Endothelial cell of umbilical vein (primary cell): Measurements from ENCODE around the gene OR11H7.

Experiments used
- CTCF ChIP-seq, 2 donors: IDR thresholded peaks; 1 replicate in 1 of 2; 2 replicates in 1 of 2; pipeline ENCODE4 v1.5.1; 2011; ENCODE audit warnings: low read length in 2 of 2, mild to moderate bottlenecking in 2 of 2, moderate library complexity in 2 of 2, control low read depth in 1 of 2, inconsistent platforms in 1 of 2, low read depth in 1 of 2; ENCODE audit not compliant: insufficient read depth in 1 of 2; ENCODE audit errors: extremely low read depth in 1 of 2
- EZH2 ChIP-seq: IDR thresholded peaks from 2 replicates; pipeline ENCODE4 v1.6.1; 2012; ENCODE audit warnings: borderline replicate concordance, low read depth, mild to moderate bottlenecking, moderate library complexity, low read length, inconsistent platforms; ENCODE audit not compliant: severe bottlenecking
- JUN ChIP-seq: IDR thresholded peaks from 2 replicates; pipeline ENCODE4 v1.6.1; 2011; ENCODE audit warnings: borderline replicate concordance, low read depth; ENCODE audit not compliant: insufficient read length, insufficient read depth
- MAX ChIP-seq: IDR thresholded peaks from 2 replicates; pipeline ENCODE4 v1.6.1; 2011; ENCODE audit not compliant: insufficient read depth, insufficient read length
- POLR2A ChIP-seq: IDR thresholded peaks from 2 replicates; pipeline ENCODE4 v1.6.1; 2012; ENCODE audit warnings: low read depth, mild to moderate bottlenecking, control low read depth, low read length
- POLR2AphosphoS5 ChIP-seq: IDR thresholded peaks from 2 replicates; pipeline ENCODE4 v1.6.1; 2012; ENCODE audit warnings: low read depth, mild to moderate bottlenecking, control low read depth, low read length, moderate library complexity; ENCODE audit not compliant: insufficient read depth

GRCh38 chr14:20204721-20205120, 24.1 kb upstream of the OR11H7 start:
- TF ChIP-seq EZH2 (no peak), CTCF (IDR thresholded peaks at IDR 0.05; ENCODE audit: extremely low read depth in 1 of 2, insufficient read depth in 1 of 2, low read depth in 1 of 2, low read length in 2 of 2) (no peak), JUN (no peak), MAX (no peak), POLR2AphosphoS5 (no peak), POLR2A (no peak)
